Urothelium cell line (cell line): Measurements from ENCODE around the gene KRTAP9-8.
"Not testable (repeated sequence)": the region's sequence is repeated elsewhere in the genome, so short reads cannot be mapped to it uniquely, and the experiment has no call there.

Source experiments
- DNase-seq: peaks from one replicate; pipeline ENCODE4 v3.0.0; 2011; ENCODE audit warnings: low spot score, mixed read lengths
- FAIRE-seq: peaks from 2 replicates; lab custom pipeline; 2011; peaks lifted over from hg19 to GRCh38; lab: Jason Lieb, UNC

The KRTAP9-8 gene

GRCh38 chr17:41254861-41255260 lies 17.1 kb downstream of the KRTAP9-8 start:
- DNase-seq (no peak), FAIRE-seq (no peak)

GRCh38 chr17:41255381-41256290 lies 17.8 kb downstream of the KRTAP9-8 start, which contains the start of gene KRTAP9-9:
KRTAP9-9 (plus strand) TSS chr17:41255384.
- FAIRE-seq, DNase-seq: not testable (repeated sequence)

GRCh38 chr17:41256291-41256685 lies 18.5 kb downstream of the KRTAP9-8 start:
- DNase-seq (no peak), FAIRE-seq (no peak)

- DNase-seq (no peak), FAIRE-seq (no peak)
These were observed 20.6 kb downstream of the KRTAP9-8 start for GRCh38 chr17:41258406-41258805.

GRCh38 chr17:41263212-41263611 lies 25.4 kb downstream of the KRTAP9-8 start:
- DNase-seq (no peak), FAIRE-seq (no peak)

GRCh38 chr17:41264599-41264998 lies 26.8 kb downstream of the KRTAP9-8 start:
- no peak for FAIRE-seq
- no peak for DNase-seq

GRCh38 chr17:41265078-41265477 lies 27.3 kb downstream of the KRTAP9-8 start, which contains the start of gene KRTAP9-6:
KRTAP9-6 (plus strand) TSS chr17:41265378; CDS start chr17:41265378, 0 bp downstream.
- FAIRE-seq (no peak), DNase-seq (no peak)

GRCh38 chr17:41267711-41268110 lies 29.9 kb downstream of the KRTAP9-8 start:
- DNase-seq = no peak
- FAIRE-seq = no peak

- FAIRE-seq, DNase-seq: not testable (repeated sequence)
These were observed 33.5 kb downstream of the KRTAP9-8 start for GRCh38 chr17:41271323-41271722.

GRCh38 chr17:41271858-41272257 lies 34.1 kb downstream of the KRTAP9-8 start:
- FAIRE-seq = no peak
- no peak for DNase-seq

GRCh38 chr17:41275648-41276190 lies 37.9 kb downstream of the KRTAP9-8 start, which contains the start of gene KRTAP9-7:
KRTAP9-7 (plus strand) TSS chr17:41275698; CDS start chr17:41275698, 0 bp downstream.
- not testable (repeated sequence) for FAIRE-seq

GRCh38 chr17:41278176-41278955 lies 40.6 kb downstream of the KRTAP9-8 start:
- no peak for DNase-seq
- FAIRE-seq = no peak

More at GRCh38 chr17:41275648-41276190, 37.9 kb downstream of the KRTAP9-8 start, which contains the start of gene KRTAP9-7:
- DNase-seq = not testable (repeated sequence)

GRCh38 chr17:41284043-41284442 lies 46.2 kb downstream of the KRTAP9-8 start:
- peak; percentile 8 for DNase-seq
- no peak for FAIRE-seq

GRCh38 chr17:41284546-41284945 lies 46.7 kb downstream of the KRTAP9-8 start:
- FAIRE-seq (peak; percentile 9), DNase-seq (peak; percentile 6)

- DNase-seq (no peak), FAIRE-seq (no peak)
These were observed 49.3 kb downstream of the KRTAP9-8 start for GRCh38 chr17:41287050-41287449.
